Testis (tissue), 2 donors: Measurements from ENCODE around the gene PRLHR.

Source experiments
- POLR2A ChIP-seq: fragments of 450-650 bp; IDR thresholded peaks from one replicate; pipeline ENCODE4 v1.6.1; 2017; ENCODE audit warnings: antibody characterized with exemption, mild to moderate bottlenecking, moderate library complexity
- TF ChIP-seq, protein P1 (sequence below), 3 experiments: fragments of 450-650 bp in 2 of 3; fragments of 200-600 bp in 1 of 3; sonication (generic) in 1 of 3; IDR thresholded peaks; one replicate each; pipeline ENCODE4 v1.5.1; 2016 to 2019; ENCODE audit warnings: antibody characterized with exemption in 3 of 3, mild to moderate bottlenecking in 2 of 3, moderate library complexity in 1 of 3

- TF ChIP-seq, protein P1, sequence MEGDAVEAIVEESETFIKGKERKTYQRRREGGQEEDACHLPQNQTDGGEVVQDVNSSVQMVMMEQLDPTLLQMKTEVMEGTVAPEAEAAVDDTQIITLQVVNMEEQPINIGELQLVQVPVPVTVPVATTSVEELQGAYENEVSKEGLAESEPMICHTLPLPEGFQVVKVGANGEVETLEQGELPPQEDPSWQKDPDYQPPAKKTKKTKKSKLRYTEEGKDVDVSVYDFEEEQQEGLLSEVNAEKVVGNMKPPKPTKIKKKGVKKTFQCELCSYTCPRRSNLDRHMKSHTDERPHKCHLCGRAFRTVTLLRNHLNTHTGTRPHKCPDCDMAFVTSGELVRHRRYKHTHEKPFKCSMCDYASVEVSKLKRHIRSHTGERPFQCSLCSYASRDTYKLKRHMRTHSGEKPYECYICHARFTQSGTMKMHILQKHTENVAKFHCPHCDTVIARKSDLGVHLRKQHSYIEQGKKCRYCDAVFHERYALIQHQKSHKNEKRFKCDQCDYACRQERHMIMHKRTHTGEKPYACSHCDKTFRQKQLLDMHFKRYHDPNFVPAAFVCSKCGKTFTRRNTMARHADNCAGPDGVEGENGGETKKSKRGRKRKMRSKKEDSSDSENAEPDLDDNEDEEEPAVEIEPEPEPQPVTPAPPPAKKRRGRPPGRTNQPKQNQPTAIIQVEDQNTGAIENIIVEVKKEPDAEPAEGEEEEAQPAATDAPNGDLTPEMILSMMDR (IDR thresholded peaks at IDR 0.05): no peak
- no peak for TF ChIP-seq POLR2A
These were observed 2.6 kb downstream of the PRLHR start for GRCh38 chr10:118592675-118593330.
